DND-41 (cell line): ENCODE measurements around the gene DEGS1.

Experiments used
- ATAC-seq: fragments of 200-7000 bp; cut with Tn5 transposase; 3 replicates; pipeline ENCODE4 v1.9.1; 2021; ENCODE audit warnings: low read depth; ENCODE audit not compliant: insufficient read depth
- DNase-seq: peaks from one replicate; pipeline ENCODE4 v3.0.0-alpha.2; 2020
- H2AFZ ChIP-seq: 2 replicates; pipeline ENCODE4 v1.6.0; 2012; ENCODE audit warnings: low read depth, low read length
- H3K27ac ChIP-seq: 2 replicates; pipeline ENCODE4 v1.5.1; 2012; ENCODE audit warnings: low read length, inconsistent platforms
- H3K27me3 ChIP-seq: fragments of 200-600 bp; sonication (generic); 2 replicates; pipeline ENCODE4 v1.6.0; 2012; ENCODE audit warnings: low read length, mild to moderate bottlenecking, inconsistent platforms; ENCODE audit not compliant: insufficient read depth, poor library complexity
- H3K36me3 ChIP-seq: 2 replicates; pipeline ENCODE4 v1.5.1; 2012; ENCODE audit warnings: low read length, inconsistent platforms; ENCODE audit not compliant: insufficient read depth
- H3K4me1 ChIP-seq: 2 replicates; pipeline ENCODE4 v1.5.1; 2012; ENCODE audit warnings: mild to moderate bottlenecking, low read length; ENCODE audit not compliant: insufficient read depth
- H3K4me2 ChIP-seq: 2 replicates; pipeline ENCODE4 v1.6.0; 2012; ENCODE audit warnings: mild to moderate bottlenecking, moderate library complexity, low read length, inconsistent platforms; ENCODE audit not compliant: insufficient read depth
- H3K4me3 ChIP-seq, 2 experiments: fragments of 200-600 bp in 1 of 2; shearing (Covaris generic) in 1 of 2; 2 replicates each; pipeline ENCODE4 v1.5.1; 2012 to 2016; ENCODE audit warnings: inconsistent platforms in 2 of 2, low read length in 2 of 2, mild to moderate bottlenecking in 2 of 2, low read depth in 1 of 2, moderate library complexity in 1 of 2
- H3K79me2 ChIP-seq: 2 replicates; pipeline ENCODE4 v1.6.0; 2012; ENCODE audit warnings: low read length, inconsistent platforms; ENCODE audit not compliant: insufficient read depth
- H3K9ac ChIP-seq: 2 replicates; pipeline ENCODE4 v1.6.0; 2012; ENCODE audit warnings: low read depth, mild to moderate bottlenecking, inconsistent platforms, low read length, moderate library complexity
- H3K9me3 ChIP-seq: 2 replicates; pipeline ENCODE4 v1.5.1; 2012; ENCODE audit warnings: low read length, moderate library complexity, mild to moderate bottlenecking, inconsistent platforms; ENCODE audit not compliant: insufficient read depth, severe bottlenecking
- H4K20me1 ChIP-seq: 2 replicates; pipeline ENCODE4 v1.6.0; 2012; ENCODE audit warnings: low read length; ENCODE audit not compliant: insufficient read depth
- CTCF ChIP-seq: IDR thresholded peaks from 2 replicates; pipeline ENCODE4 v1.5.1; 2012; ENCODE audit warnings: borderline replicate concordance, low read length, moderate library complexity, mild to moderate bottlenecking; ENCODE audit not compliant: poor library complexity, severe bottlenecking; ENCODE audit errors: extremely low read depth
- EZH2 ChIP-seq: IDR thresholded peaks from 3 replicates; pipeline ENCODE4 v1.6.1; 2012; ENCODE audit warnings: borderline replicate concordance, low read depth, mild to moderate bottlenecking, moderate library complexity, low read length, inconsistent platforms; ENCODE audit not compliant: severe bottlenecking

DEGS1 gene

GRCh38 chr1:224141693-224142092 lies 41.3 kb upstream of the DEGS1 start:
- Histone ChIP-seq H4K20me1 (no peaks in the 10 kb centered on the region), H3K27ac (no peak overlapping the region), H3K9ac (no peak overlapping the region), H3K79me2 (no peaks in the 10 kb centered on the region), H3K27me3 (no peaks in the 10 kb centered on the region), H3K36me3 (peaks cover 39% of the 10 kb centered on the region), H3K4me1 (no peaks in the 10 kb centered on the region), H3K4me2 (no peak overlapping the region), H2AFZ (no peak overlapping the region), H3K4me3 (no peak overlapping the region), H3K9me3 (no peaks in the 10 kb centered on the region)
- no peak for DNase-seq
- no peak for TF ChIP-seq CTCF
- TF ChIP-seq EZH2, result no peak
- no peak for ATAC-seq

- DNase-seq (no peak), ATAC-seq (no peak)
- Histone ChIP-seq H3K4me3 (no peak overlapping the region), H3K79me2 (0 out of 2 replicates have a peak, but pooled peaks cover 7% of the 10 kb centered on the region), H2AFZ (no peak overlapping the region), H3K27me3 (no peaks in the 10 kb centered on the region), H3K27ac (no peak overlapping the region), H3K36me3 (peaks cover 18% of the 10 kb centered on the region), H4K20me1 (no peaks in the 10 kb centered on the region), H3K9ac (no peak overlapping the region), H3K4me2 (no peak overlapping the region), H3K4me1 (no peaks in the 10 kb centered on the region), H3K9me3 (no peaks in the 10 kb centered on the region)
- TF ChIP-seq EZH2, result no peak
- no peak for TF ChIP-seq CTCF
These were observed 33.3 kb upstream of the DEGS1 start for GRCh38 chr1:224149709-224150108.

DNA sequence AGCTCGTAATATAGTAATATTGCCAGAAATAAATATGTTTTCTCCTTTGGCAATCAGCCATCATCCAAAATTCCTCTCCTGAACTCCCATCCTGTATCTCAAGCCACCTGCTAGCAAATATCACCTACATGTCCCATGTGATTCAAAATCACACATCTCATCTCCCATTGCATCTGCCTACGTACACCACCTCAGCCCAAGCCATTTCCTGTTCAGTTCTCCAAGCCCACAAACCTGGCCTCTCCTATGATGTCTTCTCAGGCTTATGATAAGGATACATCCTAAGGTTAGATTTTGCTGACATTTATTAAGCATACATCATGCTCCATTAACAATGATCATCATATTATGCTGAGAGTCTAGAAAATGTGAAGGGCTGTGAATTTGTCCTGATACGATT lies 31.9 kb upstream of the DEGS1 start:
- Histone ChIP-seq H3K4me1 (no peaks in the 10 kb centered on the region), H2AFZ (no peak overlapping the region), H3K36me3 (peaks cover 19% of the 10 kb centered on the region), H3K9ac (no peak overlapping the region), H3K27me3 (no peaks in the 10 kb centered on the region), H3K4me2 (no peak overlapping the region), H3K79me2 (0 out of 2 replicates have a peak, but pooled peaks cover 7% of the 10 kb centered on the region), H3K27ac (no peak overlapping the region), H3K9me3 (no peaks in the 10 kb centered on the region), H3K4me3 (no peak overlapping the region), H4K20me1 (no peaks in the 10 kb centered on the region)
- TF ChIP-seq CTCF (no peak), EZH2 (no peak)
- DNase-seq (no peak), ATAC-seq (no peak)

DNA sequence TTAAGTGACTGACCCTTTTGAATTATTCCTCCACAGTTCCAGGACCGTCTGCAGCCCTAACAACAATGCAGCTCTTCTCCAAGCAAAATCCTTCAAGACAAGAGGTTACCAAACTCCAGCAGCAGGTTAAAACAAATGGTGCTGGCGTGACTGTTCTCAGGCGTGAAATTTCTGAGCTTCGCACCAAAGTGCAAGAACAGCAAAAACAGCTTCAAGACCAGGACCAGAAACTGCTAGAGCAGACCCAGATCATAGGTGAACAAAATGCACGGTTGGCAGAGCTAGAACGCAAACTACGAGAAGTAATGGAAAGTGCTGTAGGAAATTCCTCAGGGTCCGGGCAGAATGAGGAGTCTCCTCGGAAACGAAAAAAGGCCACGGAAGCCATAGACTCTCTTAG lies 25.7 kb upstream of the DEGS1 start:
- Histone ChIP-seq H3K9ac (no peak overlapping the region), H3K36me3 (peaks cover 59% of the 10 kb centered on the region), H4K20me1 (no peaks in the 10 kb centered on the region), H3K4me2 (no peak overlapping the region), H3K27me3 (no peaks in the 10 kb centered on the region), H3K4me3 (no peak overlapping the region), H3K9me3 (no peaks in the 10 kb centered on the region), H3K79me2 (no peaks in the 10 kb centered on the region), H3K27ac (no peak overlapping the region), H3K4me1 (no peaks in the 10 kb centered on the region), H2AFZ (no peak overlapping the region)
- TF ChIP-seq EZH2 (no peak), CTCF (no peak)
- no peak for DNase-seq
- no peak for ATAC-seq
